ENCODE results near the gene BMP7.

The BMP7 gene

GRCh38 chr20:57249772-57250171, 16.7 kb downstream of the BMP7 start:
- no peak for TF ChIP-seq CTCF (IDR thresholded peaks at IDR 0.05; ENCODE audit: insufficient read depth, low read depth, low read length, missing control alignments)
- H3K4me3 ChIP-seq (ENCODE audit: low read length), result no peak overlapping the region
- no peak for DNase-seq (ENCODE audit: low read depth)

GRCh38 chr20:57249073-57249472, 17.4 kb downstream of the BMP7 start:
- no peak overlapping the region for H3K4me3 ChIP-seq (ENCODE audit: low read length)
- no peak for TF ChIP-seq CTCF (IDR thresholded peaks at IDR 0.05; ENCODE audit: insufficient read depth, low read depth, low read length, missing control alignments)
- no peak for DNase-seq (ENCODE audit: low read depth)

GRCh38 chr20:57248132-57248797, 18.2 kb downstream of the BMP7 start:
- no peak for TF ChIP-seq CTCF (IDR thresholded peaks at IDR 0.05; ENCODE audit: insufficient read depth, low read depth, low read length, missing control alignments)
- no peak for DNase-seq (ENCODE audit: low read depth)
- no peak overlapping the region for H3K4me3 ChIP-seq (ENCODE audit: low read length)

DNA sequence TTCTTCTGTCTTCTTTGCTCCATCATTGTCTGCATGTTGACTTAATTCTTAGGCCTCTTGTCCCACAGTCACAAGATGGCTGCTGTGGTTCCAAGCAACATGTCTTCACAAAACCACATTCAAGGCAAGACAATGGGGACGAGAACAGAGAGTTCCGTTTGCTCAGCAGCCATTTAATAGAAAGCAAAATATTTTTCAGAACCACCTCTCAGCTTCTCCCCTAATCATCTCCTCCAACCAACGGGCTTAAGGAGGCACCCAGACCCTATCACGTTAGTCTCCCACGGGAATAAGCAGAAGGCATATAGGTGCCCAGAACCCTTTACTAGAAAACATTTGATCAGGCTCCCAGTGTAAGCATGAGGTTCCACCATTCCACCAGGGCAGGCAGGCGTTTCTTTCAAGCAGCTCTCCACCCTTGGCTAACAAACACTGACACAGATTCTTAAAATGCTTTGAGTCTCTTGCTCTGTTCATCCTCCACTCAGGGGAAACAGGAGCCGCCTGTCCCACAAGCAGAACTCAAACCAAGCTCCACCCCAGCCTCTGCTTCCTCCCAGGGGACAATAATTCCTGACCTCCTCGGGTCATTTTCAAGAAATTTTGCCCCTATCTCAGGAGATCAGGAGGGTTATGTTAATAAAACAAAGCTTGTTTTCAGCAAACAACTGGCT, 19.0 kb downstream of the BMP7 start:
- no peak for DNase-seq (ENCODE audit: low read depth)
- H3K4me3 ChIP-seq (ENCODE audit: low read length), result no peak overlapping the region
- TF ChIP-seq CTCF (IDR thresholded peaks at IDR 0.05; ENCODE audit: insufficient read depth, low read depth, low read length, missing control alignments), result no peak

DNA sequence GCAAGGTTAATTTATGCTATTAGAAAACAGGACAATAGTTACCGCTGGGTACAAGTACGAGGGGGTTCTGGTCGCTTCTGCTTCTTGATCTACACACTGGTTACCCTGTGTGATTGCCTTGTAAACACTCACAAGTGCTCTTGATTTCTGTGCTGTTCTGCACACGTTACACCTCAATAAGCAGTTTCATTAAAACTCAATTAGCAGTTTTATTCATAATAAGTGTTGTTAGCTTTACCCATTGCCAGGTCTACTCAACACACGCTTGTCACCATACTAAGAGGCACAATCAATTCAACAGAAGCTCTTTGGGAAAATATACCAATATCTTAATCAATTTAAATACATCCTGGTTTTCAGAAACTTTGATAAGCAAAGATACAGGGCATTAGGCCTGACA, 20.4 kb downstream of the BMP7 start:
- no peak overlapping the region for H3K4me3 ChIP-seq (ENCODE audit: low read length)
- TF ChIP-seq CTCF (IDR thresholded peaks at IDR 0.05; ENCODE audit: insufficient read depth, low read depth, low read length, missing control alignments), result no peak
- no peak for DNase-seq (ENCODE audit: low read depth)

GRCh38 chr20:57244627-57245214, 21.7 kb downstream of the BMP7 start:
- DNase-seq (ENCODE audit: low read depth), result no peak
- TF ChIP-seq CTCF (IDR thresholded peaks at IDR 0.05; ENCODE audit: insufficient read depth, low read depth, low read length, missing control alignments), result no peak
- H3K4me3 ChIP-seq (ENCODE audit: low read length), result no peak overlapping the region
